K562 (cell line): ENCODE measurements around the gene VIM. TPM values are rescaled to one million over a fixed set of nuclear protein-coding genes. Genes with fewer than 3 reads are reported as not detected.

ENCODE experiments used
- ATAC-seq: fragments of 200-7000 bp; cut with Tn5 transposase; 3 replicates; pipeline ENCODE4 v1.9.1; 2020; ENCODE audit warnings: moderate library complexity
- BruUV-seq: library from RNA; stranded (reverse); fragments of 400-500 nt; replicated peaks from 2 replicates; lab custom pipeline; 2021; lab: Mats Ljungman, UMichigan
- CTCF ChIA-PET: fragments of 300-600 bp; formaldehyde crosslinking; extraction: SDS; loops from one replicate; lab custom pipeline; 2021; ENCODE audit warnings: low intra/inter-chr PET ratio; lab: Yijun Ruan, JAX
- POLR2A ChIA-PET: fragments of 300-600, 350-650 bp; sonication (Branson Sonifier 250); formaldehyde crosslinking; extraction: SDS; loops from one replicate; lab custom pipeline; 2021; ENCODE audit warnings: antibody characterized with exemption, inconsistent platforms; lab: Yijun Ruan, JAX
- DNase-seq, 4 experiments: peaks; one replicate each; pipeline versions ENCODE4 v3.0.0 to v3.0.0-alpha.2; 2011 to 2018; ENCODE audit warnings: low spot score in 3 of 4, mixed read lengths in 3 of 4; ENCODE audit errors: extremely low read depth in 1 of 4
- FAIRE-seq: peaks from 2 replicates; lab custom pipeline; 2011; peaks lifted over from hg19 to GRCh38; lab: Jason Lieb, UNC
- H2AFZ ChIP-seq: 2 replicates; pipeline ENCODE4 v1.6.0; 2011; ENCODE audit warnings: low read depth, low read length, control low read depth, inconsistent platforms
- H3K27ac ChIP-seq: fragments of 200-600 bp; 3 replicates; pipeline ENCODE4 v1.8.0; 2011; ENCODE audit warnings: low read depth, mild to moderate bottlenecking, control low read depth, inconsistent platforms, low read length, moderate library complexity, mixed read lengths; ENCODE audit errors: extremely low read depth
- H3K27me3 ChIP-seq, 2 experiments: fragments of 300-600 bp in 1 of 2; 2 replicates in 1 of 2; 3 replicates in 1 of 2; pipeline versions ENCODE4 v1.6.0 to v1.8.0; 2011; ENCODE audit warnings: inconsistent platforms in 2 of 2, low read length in 2 of 2, mild to moderate bottlenecking in 1 of 2, mixed read lengths in 1 of 2, moderate library complexity in 1 of 2; ENCODE audit not compliant: control insufficient read depth in 2 of 2, insufficient read depth in 2 of 2
- H3K36me3 ChIP-seq: fragments of 300-600 bp; 3 replicates; pipeline ENCODE4 v1.8.0; 2011; ENCODE audit warnings: mild to moderate bottlenecking, low read length, inconsistent platforms; ENCODE audit not compliant: control insufficient read depth, insufficient read depth
- H3K4me1 ChIP-seq, 2 experiments: fragments of 200-600 bp in 1 of 2; replicated peaks in 1 of 2; 2 replicates in 1 of 2; 3 replicates in 1 of 2; pipeline versions ENCODE4 v1.5.1 to v1.8.0; 2011; ENCODE audit warnings: inconsistent platforms in 2 of 2, low read length in 2 of 2, mild to moderate bottlenecking in 1 of 2, mixed read lengths in 1 of 2, moderate library complexity in 1 of 2; ENCODE audit not compliant: control insufficient read depth in 2 of 2, insufficient read depth in 2 of 2
- H3K4me2 ChIP-seq: 2 replicates; pipeline ENCODE4 v1.6.1; 2011; ENCODE audit warnings: low read length, control low read depth, inconsistent platforms, mixed read lengths; ENCODE audit not compliant: insufficient read depth
- H3K4me3 ChIP-seq: fragments of 200-600 bp; sonication (generic), shearing (Covaris generic); 2 replicates; pipeline ENCODE4 v1.5.1; 2016; ENCODE audit warnings: control low read depth, inconsistent platforms
- H3K79me2 ChIP-seq: fragments of 200-600 bp; 3 replicates; pipeline ENCODE4 v1.8.0; 2011; ENCODE audit warnings: low read length, inconsistent platforms; ENCODE audit not compliant: control insufficient read depth, insufficient read depth
- H3K9ac ChIP-seq, 2 experiments: 2 replicates each; pipeline versions ENCODE4 v1.6.0 to v1.6.1; 2011; ENCODE audit warnings: low read depth in 2 of 2, low read length in 2 of 2, control low read depth in 1 of 2, inconsistent platforms in 1 of 2, mild to moderate bottlenecking in 1 of 2, mixed read lengths in 1 of 2; ENCODE audit not compliant: insufficient read depth in 1 of 2
- H3K9me1 ChIP-seq: one replicate; pipeline ENCODE4 v1.6.0; 2011; ENCODE audit warnings: inconsistent platforms, mild to moderate bottlenecking, low read length, moderate library complexity; ENCODE audit not compliant: control insufficient read depth, insufficient read depth
- H3K9me3 ChIP-seq: replicated peaks from 2 replicates; pipeline ENCODE4 v1.5.1; 2011; ENCODE audit warnings: low read depth, low read length, inconsistent platforms; ENCODE audit not compliant: control insufficient read depth, insufficient read depth
- H4K20me1 ChIP-seq: replicated peaks from 2 replicates; pipeline ENCODE4 v1.6.1; 2011; ENCODE audit warnings: low read length, inconsistent platforms, mixed read lengths; ENCODE audit not compliant: control insufficient read depth, insufficient read depth
- BHLHE40 ChIP-seq: IDR thresholded peaks from 2 replicates; pipeline ENCODE4 v1.6.1; 2011; ENCODE audit warnings: low read length, improper control_type of control experiment
- E2F5 ChIP-seq: sonication (generic); formaldehyde crosslinking; IDR thresholded peaks from 2 replicates; pipeline ENCODE4 v1.8.0; 2022; ENCODE audit warnings: mild to moderate bottlenecking, missing genetic modification reagents
- EP400 ChIP-seq: fragments of 450-650 bp; IDR thresholded peaks from 2 replicates; pipeline ENCODE4 v1.6.1; 2017; ENCODE audit warnings: antibody characterized with exemption, mild to moderate bottlenecking, moderate library complexity
- MGA ChIP-seq: fragments of 450-650 bp; IDR thresholded peaks from 2 replicates; pipeline ENCODE4 v1.6.1; 2016; ENCODE audit warnings: mild to moderate bottlenecking, moderate library complexity
- TEAD2 ChIP-seq: fragments of 450-650 bp; IDR thresholded peaks from 2 replicates; pipeline ENCODE4 v1.6.1; 2016; ENCODE audit warnings: missing genetic modification characterization, control low read depth, missing compliant biosample characterization
- TOE1 ChIP-seq, 2 experiments: fragments of 450-650 bp in 1 of 2; sonication (generic) in 1 of 2; formaldehyde crosslinking in 1 of 2; IDR thresholded peaks; 2 replicates each; pipeline versions ENCODE4 v1.7.1 to v1.8.0; 2016 to 2022; ENCODE audit warnings: borderline replicate concordance in 2 of 2, mild to moderate bottlenecking in 2 of 2, antibody characterized with exemption in 1 of 2, inconsistent platforms in 1 of 2, low read depth in 1 of 2, missing genetic modification reagents in 1 of 2, moderate library complexity in 1 of 2
- ZNF175 ChIP-seq: fragments of 200-800 bp; sonication (Bioruptor generic); IDR thresholded peaks from 2 replicates; pipeline ENCODE4 v1.6.1; 2016; ENCODE audit warnings: low read depth, mild to moderate bottlenecking, missing genetic modification characterization, missing compliant biosample characterization
- WGBS: fragments of 100-300 bp; shearing (Covaris generic); methylation state at CpG from one replicate; pipeline ENCODE4 v1.1.6; 2016; ENCODE audit warnings: low coverage, mixed read lengths; ENCODE audit not compliant: insufficient coverage; ENCODE audit errors: missing lambda C conversion rate; 5-methylcytosine and 5-hydroxymethylcytosine counted together
- in situ Hi-C: fragments of 300-500 bp; cut with MboI; formaldehyde crosslinking; loops from 4 replicates; pipeline ENCODE4 v1.15.0; 2018; ENCODE audit warnings: inconsistent platforms, mixed read lengths
- intact Hi-C: fragments of 100-400 bp; cut with micrococcal nuclease; formaldehyde crosslinking; loops from 2 replicates; pipeline ENCODE4 v1.14.2; 2022
- polyA plus RNA-seq, 8 experiments: library from polyadenylated mRNA; depleted of rRNA in 4 of 8; stranded (reverse) in 5 of 8; unstranded in 3 of 8; fragments of >200 nt; fragmentation: Nextera tagmentation in 2 of 8; fragmentation: Illumina TruSeq in 1 of 8; extraction: Ambion mirVana in 2 of 8; extraction: Trizol in 1 of 8; gene quantifications; 2 replicates each; pipeline versions ENCODE4 v1.2.1 to v1.2.3, GENCODE V29; 2011 to 2014; ENCODE audit warnings: inconsistent platforms in 1 of 8, missing spikeins in 1 of 8
- total RNA-seq, 7 experiments: library from RNA; depleted of rRNA in 6 of 7; stranded (reverse); fragments of >200 nt in 6 of 7; fragmentation: Illumina TruSeq in 2 of 7; extraction: Trizol in 2 of 7; gene quantifications; 2 replicates each; pipeline versions ENCODE4 v1.2.1 to v1.2.3, GENCODE V29; 2011 to 2021; ENCODE audit warnings: low replicate concordance in 1 of 7

The VIM gene
- total and polyA plus RNA-seq, 9 of the 15 experiments (the other 6 are each of a cell fraction or from before 2014, with no cell fraction given): 86.0 to 621 (median 383) TPM

DNA sequence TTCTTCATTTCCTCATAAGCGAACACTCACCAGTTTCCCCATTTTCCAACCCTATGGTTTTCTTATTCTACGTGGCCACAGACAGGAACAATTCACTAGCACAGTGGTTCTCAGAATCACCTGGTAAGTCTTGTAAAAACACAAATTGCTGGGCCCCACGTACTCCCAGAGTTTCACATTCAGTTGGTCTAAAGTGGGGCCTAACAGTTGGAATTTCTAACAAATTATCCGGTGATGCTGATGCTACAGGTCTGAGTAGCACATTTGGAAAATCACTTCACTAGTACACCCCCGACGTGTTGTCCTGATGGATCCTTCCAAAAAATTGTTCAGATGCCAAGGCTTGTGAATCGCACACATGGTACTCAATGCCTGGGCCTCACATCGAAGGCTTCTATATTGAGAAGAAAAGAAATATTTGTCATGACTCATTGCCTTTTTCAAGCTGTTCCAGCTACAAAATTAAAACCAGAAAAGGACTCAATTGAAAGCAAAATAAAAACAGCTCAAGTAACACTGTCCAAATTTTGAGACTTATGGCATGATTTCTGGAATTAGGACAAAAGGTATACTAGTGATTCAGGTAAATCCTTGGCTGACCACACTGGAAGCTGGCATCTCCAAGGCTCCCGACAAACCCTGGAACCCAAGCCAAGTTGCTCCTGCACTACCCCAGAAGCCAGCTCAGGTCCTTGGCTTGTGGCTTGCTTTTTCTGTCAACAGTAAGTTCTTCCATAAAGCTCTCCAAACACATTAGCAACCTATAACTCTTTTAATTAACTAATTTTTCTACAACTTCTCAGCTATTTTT is 12.9 kb upstream of the VIM start:
- Histone ChIP-seq H3K4me2 (peak overlapping the region; percentile 4), H2AFZ (peak overlapping the region; percentile 69), H3K27ac (peak overlapping the region; percentile 88)
- TF ChIP-seq TEAD2: peak; percentile 46; the same call in 1 of the 2 replicates
- peak; percentile 73 for TF ChIP-seq MGA
- TF ChIP-seq BHLHE40: peak; percentile 40; the same call in 1 of the 2 replicates
- no peak for TF ChIP-seq E2F5
- 0 out of 2 replicates have a peak, but pooled peaks have one; percentile 16 for TF ChIP-seq ZNF175
- peak; percentile 58; the same call in 1 of the 2 replicates for TF ChIP-seq TOE1 (IDR thresholded peaks at IDR 0.05; ENCODE audit: borderline replicate concordance)
- no peak for TF ChIP-seq TOE1 (CRISPR knock-in tag; IDR thresholded peaks at IDR 0.05; ENCODE audit: borderline replicate concordance, low read depth)
- TF ChIP-seq EP400: 0 out of 2 replicates have a peak, but pooled peaks have one; percentile 14

More for the DNA sequence above, 12.9 kb upstream of the VIM start:
- Histone ChIP-seq H3K4me3 (no peak overlapping the region), H3K27me3 (no peaks in the 10 kb centered on the region), H3K9me3 (no peaks in the 10 kb centered on the region), H3K9ac (peak overlapping the region in 1 of 2 experiments; percentile 60; a peak in 2 of 4 replicates), H4K20me1 (no peaks in the 10 kb centered on the region), H3K9me1 (no peaks in the 10 kb centered on the region), H3K36me3 (no peaks in the 10 kb centered on the region), H3K79me2 (0 out of 3 replicates have a peak, but pooled peaks cover 2% of the 10 kb centered on the region), H3K4me1 (peaks cover 5 to 44% of the 10 kb centered on the region in 2 experiments)
- FAIRE-seq (no peak), ATAC-seq (peak; percentile 6; the same call in 1 of the 3 replicates), DNase-seq (peak in 1 of 4 experiments; percentile 41)
- POLR2A ChIA-PET: interaction anchor here (1.2 to 2.0 kb wide), 4 partner anchors 12 to 18 kb away, joined by 4 to 8 read pairs (median 5); partner anchors contain the start of gene TRDMT1
- intact Hi-C loops: no loop called here
- no TSS peak for BruUV-seq
- CTCF ChIA-PET: interaction anchor here (0.6 kb wide), 2 partner anchors 39 to 324 kb away, joined by 3 to 4 read pairs; no protein-coding TSS in a partner anchor
- 58% methylated on average over 9 of the region's 9 CpGs for WGBS
- in situ Hi-C loops: no loop called here
